CD8-positive, alpha-beta memory T cell (primary cell): ENCODE data around the gene OR12D1. TPM values are rescaled to one million over a fixed set of nuclear protein-coding genes. Genes with fewer than 3 reads are reported as not detected.
A peak's percentile ranks its signal among the peaks of the same experiment; 100 is the strongest.
"Not testable (repeated sequence)": the region's sequence is repeated elsewhere in the genome, so short reads cannot be mapped to it uniquely, and the experiment has no call there.

Experiments
- CTCF ChIA-PET: fragments of 350-600 bp; sonication (Branson Sonifier 250); formaldehyde crosslinking; loops from one replicate; lab custom pipeline; 2021; ENCODE audit warnings: antibody characterized with exemption; lab: Charles Lee
- POLR2A ChIA-PET: fragments of 350-600 bp; sonication (Branson Sonifier 250); formaldehyde crosslinking; loops from one replicate; lab custom pipeline; 2021; ENCODE audit warnings: antibody characterized with exemption; lab: Charles Lee
- DNase-seq, 5 donors: peaks; one replicate each; pipeline versions ENCODE4 v3.0.0 to v3.0.0-alpha.2; 2020 to 2022; ENCODE audit warnings: mixed read lengths in 1 of 5
- H3K27ac ChIP-seq: one replicate; pipeline ENCODE4 v1.7.0; 2013; ENCODE audit warnings: low read depth, mild to moderate bottlenecking, low read length, moderate library complexity
- H3K27me3 ChIP-seq: 2 replicates; pipeline ENCODE4 v1.7.0; 2013; ENCODE audit warnings: low read length, mild to moderate bottlenecking; ENCODE audit not compliant: insufficient read depth, poor library complexity, severe bottlenecking
- H3K36me3 ChIP-seq: 2 replicates; pipeline ENCODE4 v1.7.0; 2013; ENCODE audit warnings: mild to moderate bottlenecking, low read length, moderate library complexity; ENCODE audit not compliant: insufficient read depth
- H3K4me1 ChIP-seq: 2 replicates; pipeline ENCODE4 v1.7.0; 2013; ENCODE audit warnings: mild to moderate bottlenecking, low read length, moderate library complexity; ENCODE audit not compliant: insufficient read depth
- H3K4me3 ChIP-seq: 2 replicates; pipeline ENCODE4 v1.7.0; 2013; ENCODE audit warnings: mild to moderate bottlenecking, low read length
- H3K9me3 ChIP-seq: 2 replicates; pipeline ENCODE4 v1.7.0; 2013; ENCODE audit warnings: mild to moderate bottlenecking, low read length
- H3K27ac Mint-ChIP-seq, 8 donors: one replicate each; pipeline ENCODE4 v1.8.0; 2020 to 2021; ENCODE audit warnings: mixed read lengths in 8 of 8, mild to moderate bottlenecking in 6 of 8, inconsistent platforms in 3 of 8, moderate library complexity in 3 of 8
- H3K27me3 Mint-ChIP-seq, 2 donors: one replicate each; pipeline ENCODE4 v1.8.0; 2020 to 2021; ENCODE audit warnings: mixed read lengths in 2 of 2, mild to moderate bottlenecking in 1 of 2, moderate library complexity in 1 of 2
- H3K36me3 Mint-ChIP-seq, 3 donors: one replicate each; pipeline ENCODE4 v1.8.0; 2020 to 2021; ENCODE audit warnings: mixed read lengths in 3 of 3, inconsistent platforms in 1 of 3, mild to moderate bottlenecking in 1 of 3
- H3K4me1 Mint-ChIP-seq, 3 donors: one replicate each; pipeline ENCODE4 v1.8.0; 2020 to 2021; ENCODE audit warnings: mixed read lengths in 3 of 3, inconsistent platforms in 1 of 3, mild to moderate bottlenecking in 1 of 3
- H3K4me3 Mint-ChIP-seq, 7 donors: one replicate each; pipeline ENCODE4 v1.8.0; 2020 to 2021; ENCODE audit warnings: mixed read lengths in 7 of 7, mild to moderate bottlenecking in 6 of 7, moderate library complexity in 4 of 7, inconsistent platforms in 2 of 7
- H3K9me3 Mint-ChIP-seq, 5 donors: one replicate each; pipeline ENCODE4 v1.8.0; 2020 to 2022; ENCODE audit warnings: mixed read lengths in 5 of 5, mild to moderate bottlenecking in 3 of 5, moderate library complexity in 2 of 5, inconsistent platforms in 1 of 5
- polyA plus RNA-seq: library from polyadenylated mRNA; unstranded; fragments of 300-500 nt; fragmentation: Illumina TruSeq; gene quantifications from one replicate; pipeline ENCODE4 v1.2.3, GENCODE V29; 2021
- total RNA-seq, 2 experiments: library from RNA; stranded (reverse); gene quantifications; one replicate each; pipeline ENCODE4 v1.2.3, GENCODE V29; 2021

OR12D1 gene
- total and polyA plus RNA-seq, 3 experiments from 2014 or later: not detected

DNA sequence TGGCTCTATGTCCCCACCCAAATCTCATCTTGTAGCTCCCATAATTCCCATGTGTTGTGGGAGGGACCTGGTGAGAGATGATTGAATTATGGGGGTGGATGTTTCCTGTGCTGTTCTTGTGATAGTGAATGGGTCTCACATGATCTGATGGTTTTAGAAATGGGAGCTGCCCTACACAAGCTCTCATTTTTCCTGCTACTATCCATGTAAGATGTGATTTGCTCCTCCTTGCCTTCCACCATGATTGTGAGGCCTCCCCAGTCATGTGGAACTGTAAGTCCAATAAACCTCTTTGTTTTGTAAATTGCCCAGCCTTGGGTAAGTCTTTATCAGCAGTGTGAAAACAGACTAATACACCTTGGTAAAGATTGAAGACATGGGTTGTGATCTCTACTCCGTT lies 29.3 kb downstream of the OR12D1 start:
- H3K36me3 ChIP-seq, DNase-seq, H3K27me3 ChIP-seq, H3K9me3 Mint-ChIP-seq, POLR2A ChIA-PET, H3K4me3 Mint-ChIP-seq, H3K4me1 ChIP-seq, H3K27ac Mint-ChIP-seq, CTCF ChIA-PET, H3K9me3 ChIP-seq, H3K4me3 ChIP-seq, H3K4me1 Mint-ChIP-seq, H3K36me3 Mint-ChIP-seq, H3K27ac ChIP-seq: not testable (repeated sequence)
- H3K27me3 Mint-ChIP-seq: peaks cover 24 to 80% of the 10 kb centered on the region in 2 donors

- Mint-ChIP-seq H3K27me3 (peaks cover 27 to 92% of the 10 kb centered on the region in 2 donors), H3K36me3 (peaks cover 0 to 4% (median 0%) of the 10 kb centered on the region in 3 donors), H3K4me1 (no peaks in the 10 kb centered on the region), H3K27ac (no peak overlapping the region), H3K4me3 (no peak overlapping the region), H3K9me3 (peaks cover 0 to 16% (median 7%) of the 10 kb centered on the region in 5 donors)
- Histone ChIP-seq H3K36me3 (no peaks in the 10 kb centered on the region), H3K4me1 (no peaks in the 10 kb centered on the region), H3K9me3 (no peaks in the 10 kb centered on the region), H3K4me3 (no peak overlapping the region), H3K27me3 (no peaks in the 10 kb centered on the region), H3K27ac (no peak overlapping the region)
- POLR2A ChIA-PET: no interaction called here
- CTCF ChIA-PET: no interaction called here
- DNase-seq: no peak
Measured at GRCh38 chr6:29447670-29448069, 32.9 kb downstream of the OR12D1 start.

DNA sequence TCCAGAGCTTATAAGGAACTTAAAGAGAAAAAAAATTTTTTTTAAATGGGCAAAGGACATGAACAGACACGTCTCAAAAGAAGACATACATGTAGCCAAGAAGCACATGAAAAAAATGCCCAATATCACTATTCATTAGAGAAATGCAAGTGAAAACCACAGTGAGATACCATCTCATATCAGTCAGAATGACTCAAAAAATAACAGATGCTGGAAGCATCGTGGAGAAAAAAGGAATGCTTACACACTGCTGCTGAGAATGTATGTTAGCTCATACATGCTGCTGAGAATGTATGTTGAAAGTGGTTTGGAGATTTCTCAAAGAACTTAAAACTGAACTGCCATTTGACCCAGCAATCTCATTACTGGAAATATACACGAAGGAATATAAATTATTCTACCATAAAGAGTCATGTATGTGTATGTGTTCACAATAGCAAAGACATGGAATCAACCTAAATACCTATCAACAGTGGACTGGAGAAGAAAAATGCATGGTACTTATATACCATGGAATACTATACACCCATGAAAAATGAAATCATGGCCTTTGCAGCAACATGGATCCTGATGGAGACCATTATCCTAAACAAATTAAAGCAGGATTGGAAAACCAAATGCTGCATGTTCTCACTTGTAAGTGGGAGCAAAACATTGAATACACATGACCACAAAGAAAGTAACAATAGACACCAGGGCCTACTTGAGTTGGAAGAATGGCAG lies 36.9 kb downstream of the OR12D1 start:
- H3K27ac ChIP-seq: no peak overlapping the region
- H3K36me3 ChIP-seq: no peaks in the 10 kb centered on the region
- no peak overlapping the region for H3K27ac Mint-ChIP-seq
- H3K4me1 ChIP-seq: no peaks in the 10 kb centered on the region
- no peak overlapping the region for H3K4me3 Mint-ChIP-seq
- H3K9me3 Mint-ChIP-seq: peaks cover 0 to 8% (median 2%) of the 10 kb centered on the region in 5 donors
- peaks cover 19 to 64% of the 10 kb centered on the region in 2 donors for H3K27me3 Mint-ChIP-seq
- ChIA-PET POLR2A (no interaction called here), CTCF (no interaction called here)
- no peaks in the 10 kb centered on the region for H3K27me3 ChIP-seq
- H3K36me3 Mint-ChIP-seq: peaks cover 0 to 4% (median 0%) of the 10 kb centered on the region in 3 donors
- H3K4me3 ChIP-seq: no peak overlapping the region
- no peaks in the 10 kb centered on the region for H3K4me1 Mint-ChIP-seq
- no peak for DNase-seq
- no peaks in the 10 kb centered on the region for H3K9me3 ChIP-seq

DNA sequence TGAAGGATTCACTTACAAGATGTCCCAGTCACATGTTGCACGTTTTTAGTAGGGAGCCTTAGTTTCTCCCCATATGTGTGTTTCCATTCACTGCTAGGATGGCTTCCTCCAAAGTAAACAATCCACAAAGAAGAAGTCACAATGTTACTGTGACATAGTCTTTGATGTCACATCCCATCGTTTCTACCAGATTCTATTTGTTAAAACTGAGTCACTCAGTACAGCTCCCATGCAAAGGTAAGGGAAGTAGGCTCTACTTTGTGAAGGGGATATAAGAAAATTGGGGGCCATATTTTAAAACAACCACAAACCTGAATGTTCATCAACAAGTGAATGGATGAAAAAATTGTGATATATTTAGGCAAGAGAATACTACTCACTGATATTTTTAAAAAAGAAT lies 42.2 kb downstream of the OR12D1 start, which contains the start of the genes OR11A1 and OR2H1:
TSS of gene OR11A1 (minus strand) at position 101 of the 400 bp plus-strand sequence. CDS start 29,430 bp downstream, outside the sequence.
TSS of gene OR2H1 (plus strand) at position 185 of the 400 bp plus-strand sequence. CDS start 4,615 bp downstream, outside the sequence.
- Histone ChIP-seq H3K9me3 (no peaks in the 10 kb centered on the region), H3K27ac (no peak within 1 kb of the TSS), H3K36me3 (no peaks in the 10 kb centered on the region), H3K4me3 (no peak within 1 kb of the TSS), H3K4me1 (no peaks in the 10 kb centered on the region), H3K27me3 (no peaks in the 10 kb centered on the region)
- peaks cover 0 to 3% (median 0%) of the 10 kb centered on the region in 5 donors for H3K9me3 Mint-ChIP-seq
- H3K27me3 Mint-ChIP-seq: peaks cover 6 to 19% of the 10 kb centered on the region in 2 donors
- no peak for DNase-seq
- no peaks in the 10 kb centered on the region for H3K36me3 Mint-ChIP-seq
- no peak within 1 kb of the TSS for H3K27ac Mint-ChIP-seq
- no peaks in the 10 kb centered on the region for H3K4me1 Mint-ChIP-seq
- ChIA-PET CTCF (no interaction called here), POLR2A (no interaction called here)
- no peak within 1 kb of the TSS for H3K4me3 Mint-ChIP-seq

GRCh38 chr6:29461021-29461814 lies 46.5 kb downstream of the OR12D1 start:
- Mint-ChIP-seq H3K9me3 (no peaks in the 10 kb centered on the region), H3K27me3 (peaks cover 6 to 22% of the 10 kb centered on the region in 2 donors), H3K36me3 (no peaks in the 10 kb centered on the region), H3K27ac (no peak overlapping the region), H3K4me3 (no peak overlapping the region), H3K4me1 (no peaks in the 10 kb centered on the region)
- ChIA-PET POLR2A (no interaction called here), CTCF (interaction anchor here (1.2 kb wide), 1 partner anchor 12 kb away, joined by 3 read pairs; no protein-coding TSS in a partner anchor)
- Histone ChIP-seq H3K4me3 (no peak overlapping the region), H3K27me3 (no peaks in the 10 kb centered on the region), H3K9me3 (no peaks in the 10 kb centered on the region), H3K4me1 (no peaks in the 10 kb centered on the region), H3K36me3 (no peaks in the 10 kb centered on the region), H3K27ac (no peak overlapping the region)
- no peak for DNase-seq

GRCh38 chr6:29462022-29462421 lies 47.3 kb downstream of the OR12D1 start:
- POLR2A ChIA-PET: no interaction called here
- H3K4me1 Mint-ChIP-seq: no peaks in the 10 kb centered on the region
- H3K4me3 Mint-ChIP-seq: no peak overlapping the region
- Histone ChIP-seq H3K9me3 (no peaks in the 10 kb centered on the region), H3K27me3 (no peaks in the 10 kb centered on the region), H3K27ac (no peak overlapping the region), H3K36me3 (no peaks in the 10 kb centered on the region), H3K4me3 (no peak overlapping the region), H3K4me1 (no peaks in the 10 kb centered on the region)
- CTCF ChIA-PET: interaction anchor here (1.2 kb wide), 1 partner anchor 13 kb away, joined by 3 read pairs; no protein-coding TSS in a partner anchor
- no peaks in the 10 kb centered on the region for H3K36me3 Mint-ChIP-seq
- H3K27ac Mint-ChIP-seq: peak overlapping the region in 1 of 8 donors; percentile 64
- no peak for DNase-seq
- peaks cover 6 to 22% of the 10 kb centered on the region in 2 donors for H3K27me3 Mint-ChIP-seq
- no peaks in the 10 kb centered on the region for H3K9me3 Mint-ChIP-seq

GRCh38 chr6:29465279-29465678 lies 50.6 kb downstream of the OR12D1 start:
- H3K4me3 Mint-ChIP-seq: no peak overlapping the region
- no peaks in the 10 kb centered on the region for H3K36me3 Mint-ChIP-seq
- H3K9me3 Mint-ChIP-seq: no peaks in the 10 kb centered on the region

GRCh38 chr6:29465801-29466200 lies 51.1 kb downstream of the OR12D1 start:
- Histone ChIP-seq H3K4me1 (no peaks in the 10 kb centered on the region), H3K27ac (no peak overlapping the region), H3K27me3 (no peaks in the 10 kb centered on the region), H3K4me3 (no peak overlapping the region), H3K36me3 (no peaks in the 10 kb centered on the region), H3K9me3 (no peaks in the 10 kb centered on the region)
- Mint-ChIP-seq H3K36me3 (no peaks in the 10 kb centered on the region), H3K27ac (no peak overlapping the region), H3K4me3 (no peak overlapping the region), H3K27me3 (peaks cover 6 to 30% of the 10 kb centered on the region in 2 donors), H3K4me1 (no peaks in the 10 kb centered on the region), H3K9me3 (no peaks in the 10 kb centered on the region)
- ChIA-PET POLR2A (no interaction called here), CTCF (no interaction called here)
- no peak for DNase-seq

More at GRCh38 chr6:29465279-29465678, 50.6 kb downstream of the OR12D1 start:
- Histone ChIP-seq H3K4me3 (no peak overlapping the region), H3K27ac (no peak overlapping the region), H3K36me3 (no peaks in the 10 kb centered on the region), H3K4me1 (no peaks in the 10 kb centered on the region), H3K9me3 (no peaks in the 10 kb centered on the region), H3K27me3 (no peaks in the 10 kb centered on the region)
- POLR2A ChIA-PET: no interaction called here
- no peak overlapping the region for H3K27ac Mint-ChIP-seq
- no peak for DNase-seq
- H3K27me3 Mint-ChIP-seq: peaks cover 6 to 30% of the 10 kb centered on the region in 2 donors
- no peaks in the 10 kb centered on the region for H3K4me1 Mint-ChIP-seq
- CTCF ChIA-PET: no interaction called here
